Activated T-helper 17 cell treated with anti-CD3 and anti-CD28 coated beads, Interleukin-2, amount 50 U/mL, for 72 hours (primary cell): ENCODE results near the gene RHOA. TPM values are rescaled to one million over a fixed set of nuclear protein-coding genes. Genes with fewer than 3 reads are reported as not detected.
"Not testable (repeated sequence)": the region's sequence is repeated elsewhere in the genome, so short reads cannot be mapped to it uniquely, and the experiment has no call there.

Experiments used
- ATAC-seq: fragments of 150-1000 bp; cut with Tn5 transposase; replicated peaks from 2 replicates; pipeline ENCODE4 v1.10.0; 2021; ENCODE audit warnings: mild to moderate bottlenecking, moderate library complexity
- H3K27ac Mint-ChIP-seq: one replicate; pipeline ENCODE4 v1.8.0; 2022; ENCODE audit warnings: mixed read lengths
- H3K27me3 Mint-ChIP-seq: one replicate; pipeline ENCODE4 v1.8.0; 2022; ENCODE audit warnings: mixed read lengths
- H3K36me3 Mint-ChIP-seq: one replicate; pipeline ENCODE4 v1.8.0; 2022; ENCODE audit warnings: low read depth, mild to moderate bottlenecking, mixed read lengths
- H3K4me1 Mint-ChIP-seq: one replicate; pipeline ENCODE4 v1.8.0; 2022; ENCODE audit warnings: mixed read lengths
- H3K4me3 Mint-ChIP-seq: one replicate; pipeline ENCODE4 v1.8.0; 2022; ENCODE audit warnings: mild to moderate bottlenecking, mixed read lengths
- H3K9me3 Mint-ChIP-seq: one replicate; pipeline ENCODE4 v1.8.0; 2022; ENCODE audit warnings: mixed read lengths
- total RNA-seq, 2 donors: library from RNA; stranded (reverse); gene quantifications; one replicate each; pipeline ENCODE4 v1.2.3, GENCODE V29; 2022

The RHOA gene
- total RNA-seq, 2 donors from 2014 or later: 298 to 453 TPM

- Mint-ChIP-seq H3K36me3 (peaks cover 44% of the 10 kb centered on the region), H3K4me1 (peaks cover 29% of the 10 kb centered on the region), H3K27ac (peak within 1 kb of the TSS; percentile 94)
Observed at GRCh38 chr3:49339941-49340800, 71.6 kb downstream of the RHOA start, which contains the start of gene USP4. Gene USP4, minus strand, starts transcription at chr3:49340053. Its CDS starts 29 bp downstream, at chr3:49340024.

GRCh38 chr3:49339581-49339940 lies 72.2 kb downstream of the RHOA start:
- Mint-ChIP-seq H3K36me3 (peaks cover 50% of the 10 kb centered on the region), H3K27ac (peak overlapping the region; percentile 94), H3K9me3 (no peaks in the 10 kb centered on the region), H3K27me3 (no peaks in the 10 kb centered on the region), H3K4me3 (peak overlapping the region; percentile 88), H3K4me1 (peaks cover 26% of the 10 kb centered on the region)
- ATAC-seq: peak; percentile 3

More at GRCh38 chr3:49339941-49340800, 71.6 kb downstream of the RHOA start, which contains the start of gene USP4:
- ATAC-seq: peak; percentile 93
- Mint-ChIP-seq H3K9me3 (no peaks in the 10 kb centered on the region), H3K4me3 (peak within 1 kb of the TSS; percentile 88), H3K27me3 (no peaks in the 10 kb centered on the region)

- no peaks in the 10 kb centered on the region for H3K27me3 Mint-ChIP-seq
- H3K4me1 Mint-ChIP-seq: peaks cover 11% of the 10 kb centered on the region
- no peak overlapping the region for H3K4me3 Mint-ChIP-seq
- peak overlapping the region; percentile 76 for H3K27ac Mint-ChIP-seq
- H3K9me3 Mint-ChIP-seq: no peaks in the 10 kb centered on the region
- peaks cover 97% of the 10 kb centered on the region for H3K36me3 Mint-ChIP-seq
- ATAC-seq: no peak
Observed at GRCh38 chr3:49333916-49334633, 77.7 kb downstream of the RHOA start.

GRCh38 chr3:49333091-49333490 lies 78.7 kb downstream of the RHOA start:
- Mint-ChIP-seq H3K9me3 (no peaks in the 10 kb centered on the region), H3K36me3 (peaks cover 96% of the 10 kb centered on the region), H3K27ac (peak overlapping the region; percentile 76), H3K4me3 (peak overlapping the region; percentile 37), H3K27me3 (no peaks in the 10 kb centered on the region), H3K4me1 (peaks cover 6% of the 10 kb centered on the region)
- ATAC-seq: no peak

GRCh38 chr3:49329186-49329585 lies 82.6 kb downstream of the RHOA start:
- H3K9me3 Mint-ChIP-seq: no peaks in the 10 kb centered on the region
- H3K27ac Mint-ChIP-seq: no peak overlapping the region
- H3K4me1 Mint-ChIP-seq: no peaks in the 10 kb centered on the region
- no peak for ATAC-seq
- no peak overlapping the region for H3K4me3 Mint-ChIP-seq
- peaks cover 99% of the 10 kb centered on the region for H3K36me3 Mint-ChIP-seq
- H3K27me3 Mint-ChIP-seq: no peaks in the 10 kb centered on the region

- H3K36me3 Mint-ChIP-seq: peaks cover 99% of the 10 kb centered on the region
- not testable (repeated sequence) for H3K27me3 Mint-ChIP-seq, H3K27ac Mint-ChIP-seq, H3K9me3 Mint-ChIP-seq, H3K4me3 Mint-ChIP-seq, ATAC-seq, H3K4me1 Mint-ChIP-seq
Observed at GRCh38 chr3:49328350-49328749, 83.4 kb downstream of the RHOA start.

GRCh38 chr3:49327485-49327884 lies 84.3 kb downstream of the RHOA start:
- Mint-ChIP-seq H3K36me3 (peaks cover 99% of the 10 kb centered on the region), H3K9me3 (no peaks in the 10 kb centered on the region), H3K27me3 (no peaks in the 10 kb centered on the region), H3K27ac (no peak overlapping the region), H3K4me3 (no peak overlapping the region), H3K4me1 (no peaks in the 10 kb centered on the region)
- no peak for ATAC-seq

- no peak for ATAC-seq
- Mint-ChIP-seq H3K4me3 (no peak overlapping the region), H3K27me3 (no peaks in the 10 kb centered on the region), H3K4me1 (no peaks in the 10 kb centered on the region), H3K36me3 (peaks cover 99% of the 10 kb centered on the region), H3K27ac (peak overlapping the region; percentile 36), H3K9me3 (no peaks in the 10 kb centered on the region)
Observed at GRCh38 chr3:49324768-49325167, 87.0 kb downstream of the RHOA start.

- Mint-ChIP-seq H3K9me3 (no peaks in the 10 kb centered on the region), H3K27ac (no peak overlapping the region), H3K4me3 (no peak overlapping the region), H3K4me1 (no peaks in the 10 kb centered on the region), H3K27me3 (no peaks in the 10 kb centered on the region), H3K36me3 (peaks cover 95% of the 10 kb centered on the region)
- no peak for ATAC-seq
Observed at GRCh38 chr3:49316696-49317457, 94.9 kb downstream of the RHOA start.

- Mint-ChIP-seq H3K27ac (peak overlapping the region; percentile 43), H3K27me3 (no peaks in the 10 kb centered on the region), H3K9me3 (no peaks in the 10 kb centered on the region), H3K4me1 (no peaks in the 10 kb centered on the region), H3K4me3 (no peak overlapping the region), H3K36me3 (peaks cover 93% of the 10 kb centered on the region)
- peak; percentile 53 for ATAC-seq
Observed at GRCh38 chr3:49313896-49314688, 97.7 kb downstream of the RHOA start.

GRCh38 chr3:49311283-49311682 lies 100.5 kb downstream of the RHOA start:
- no peak for ATAC-seq
- no peak overlapping the region for H3K4me3 Mint-ChIP-seq
- no peaks in the 10 kb centered on the region for H3K9me3 Mint-ChIP-seq
- peaks cover 93% of the 10 kb centered on the region for H3K36me3 Mint-ChIP-seq
- no peaks in the 10 kb centered on the region for H3K27me3 Mint-ChIP-seq
- no peaks in the 10 kb centered on the region for H3K4me1 Mint-ChIP-seq
- peak overlapping the region; percentile 45 for H3K27ac Mint-ChIP-seq

GRCh38 chr3:49310677-49311076 lies 101.1 kb downstream of the RHOA start:
- H3K4me3 Mint-ChIP-seq: no peak overlapping the region
- ATAC-seq: no peak
- H3K27ac Mint-ChIP-seq: peak overlapping the region; percentile 45
- H3K9me3 Mint-ChIP-seq: no peaks in the 10 kb centered on the region
- no peaks in the 10 kb centered on the region for H3K27me3 Mint-ChIP-seq
- peaks cover 95% of the 10 kb centered on the region for H3K36me3 Mint-ChIP-seq
- no peaks in the 10 kb centered on the region for H3K4me1 Mint-ChIP-seq
